H54 (cell line): Measurements from ENCODE around the gene EVI2A.
"Not testable (repeated sequence)": the region's sequence is repeated elsewhere in the genome, so short reads cannot be mapped to it uniquely, and the experiment has no call there.

Experiments used
- DNase-seq: peaks from one replicate; pipeline ENCODE4 v3.0.0; 2011; ENCODE audit warnings: low spot score, mixed read lengths; ENCODE audit not compliant: insufficient read length
- FAIRE-seq: peaks from 3 replicates; lab custom pipeline; 2011; peaks lifted over from hg19 to GRCh38; lab: Jason Lieb, UNC
- POLR2A ChIP-seq: IDR thresholded peaks from 2 replicates; pipeline ENCODE4 v1.6.1; 2011; ENCODE audit warnings: low read depth, mild to moderate bottlenecking, low read length

Gene EVI2A

GRCh38 chr17:31321966-31322365 is 544 bp upstream of the EVI2A start:
- FAIRE-seq (no peak), DNase-seq (no peak)
- no peak for TF ChIP-seq POLR2A

GRCh38 chr17:31320791-31321190 is 631 bp downstream of the EVI2A start:
- peak; percentile 11 for FAIRE-seq
- DNase-seq: no peak
- no peak for TF ChIP-seq POLR2A

GRCh38 chr17:31320241-31320640 is 1.2 kb downstream of the EVI2A start:
- no peak for FAIRE-seq
- no peak for DNase-seq

GRCh38 chr17:31318851-31319661 is 2.4 kb downstream of the EVI2A start:
- FAIRE-seq (peak; percentile 61), DNase-seq (no peak)
- TF ChIP-seq POLR2A: no peak

More at GRCh38 chr17:31320241-31320640, 1.2 kb downstream of the EVI2A start:
- no peak for TF ChIP-seq POLR2A

- FAIRE-seq (peak; percentile 92), DNase-seq (no peak)
- no peak for TF ChIP-seq POLR2A
Observed at GRCh38 chr17:31318298-31318801, 3.1 kb downstream of the EVI2A start.

- FAIRE-seq: no peak
Observed at GRCh38 chr17:31314782-31315100, 6.7 kb downstream of the EVI2A start.

GRCh38 chr17:31313982-31314781 is 7.2 kb downstream of the EVI2A start, which contains the start of gene EVI2B:
Gene EVI2B (minus strand): TSS chr17:31314054. CDS start chr17:31305609, 8,445 bp downstream.
- peak; percentile 74 for FAIRE-seq
- no peak for DNase-seq

More at GRCh38 chr17:31314782-31315100, 6.7 kb downstream of the EVI2A start:
- no peak for TF ChIP-seq POLR2A
- DNase-seq: no peak

GRCh38 chr17:31312223-31312622 is 9.2 kb downstream of the EVI2A start:
- not testable (repeated sequence) for FAIRE-seq, DNase-seq

More at GRCh38 chr17:31313982-31314781, 7.2 kb downstream of the EVI2A start, which contains the start of gene EVI2B:
- no peak for TF ChIP-seq POLR2A

GRCh38 chr17:31311526-31311925 is 9.9 kb downstream of the EVI2A start:
- no peak for FAIRE-seq
- DNase-seq: no peak
- no peak for TF ChIP-seq POLR2A

- FAIRE-seq (no peak), DNase-seq (no peak)
- no peak for TF ChIP-seq POLR2A
Observed at GRCh38 chr17:31310886-31311285, 10.5 kb downstream of the EVI2A start.

- no peak for FAIRE-seq
- DNase-seq: no peak
- TF ChIP-seq POLR2A: no peak
Observed at GRCh38 chr17:31310260-31310659, 11.2 kb downstream of the EVI2A start.

GRCh38 chr17:31309556-31309955 is 11.9 kb downstream of the EVI2A start:
- DNase-seq (no peak), FAIRE-seq (no peak)
- TF ChIP-seq POLR2A: no peak

GRCh38 chr17:31308372-31309334 is 12.8 kb downstream of the EVI2A start:
- DNase-seq (no peak), FAIRE-seq (no peak)
- TF ChIP-seq POLR2A: no peak

GRCh38 chr17:31307640-31308039 is 13.8 kb downstream of the EVI2A start:
- FAIRE-seq (no peak), DNase-seq (no peak)
- no peak for TF ChIP-seq POLR2A
